Small intestine (tissue), 7 donors: Measurements from ENCODE around the gene GPR150. TPM values are rescaled to one million over a fixed set of nuclear protein-coding genes. Genes with fewer than 3 reads are reported as not detected.

ENCODE experiments used
- DNase-seq, 2 donors: peaks; one replicate each; pipeline versions ENCODE4 v3.0.0 to v3.0.0-alpha.2; 2013
- FAIRE-seq: peaks from 2 replicates; lab custom pipeline; 2012; peaks lifted over from hg19 to GRCh38; lab: Jason Lieb, UNC
- H3K27ac ChIP-seq, 3 donors: one replicate each; pipeline ENCODE4 v1.5.1; 2013; ENCODE audit warnings: low read length in 2 of 3, mild to moderate bottlenecking in 2 of 3, control low read depth in 1 of 3, inconsistent platforms in 1 of 3, low read depth in 1 of 3, moderate library complexity in 1 of 3
- H3K27me3 ChIP-seq, 3 donors: one replicate each; pipeline ENCODE4 v1.6.1; 2013; ENCODE audit warnings: low read length in 3 of 3, inconsistent platforms in 1 of 3; ENCODE audit not compliant: control insufficient read depth in 3 of 3, insufficient read depth in 3 of 3
- H3K36me3 ChIP-seq, 3 donors: one replicate each; pipeline ENCODE4 v1.6.1; 2013; ENCODE audit warnings: low read length in 3 of 3, inconsistent platforms in 1 of 3, low read depth in 1 of 3, mild to moderate bottlenecking in 1 of 3, moderate library complexity in 1 of 3; ENCODE audit not compliant: control insufficient read depth in 3 of 3, insufficient read depth in 2 of 3
- H3K4me1 ChIP-seq, 3 donors: one replicate each; pipeline ENCODE4 v1.6.1; 2013; ENCODE audit warnings: low read length in 2 of 3, inconsistent platforms in 1 of 3, low read depth in 1 of 3, mild to moderate bottlenecking in 1 of 3, moderate library complexity in 1 of 3; ENCODE audit not compliant: control insufficient read depth in 3 of 3, insufficient read depth in 2 of 3
- H3K4me3 ChIP-seq, 3 donors: one replicate each; pipeline ENCODE4 v1.5.1; 2013; ENCODE audit warnings: low read length in 3 of 3, control low read depth in 1 of 3, inconsistent platforms in 1 of 3, low read depth in 1 of 3, mild to moderate bottlenecking in 1 of 3, moderate library complexity in 1 of 3
- H3K9me3 ChIP-seq, 2 donors: one replicate each; pipeline ENCODE4 v1.6.1; 2013; ENCODE audit warnings: low read depth in 1 of 2, low read length in 1 of 2; ENCODE audit not compliant: control insufficient read depth in 2 of 2, insufficient read depth in 1 of 2
- WGBS, 3 donors: extraction: QIAGEN DNeasy Blood & Tissue Kit; methylation state at CpG; one replicate each; pipeline ENCODE4 v1.1.7; 2013; 5-methylcytosine and 5-hydroxymethylcytosine counted together
- polyA plus RNA-seq, 4 donors: library from polyadenylated mRNA; stranded (reverse) in 3 of 4; unstranded in 1 of 4; fragments of 200-250 nt in 3 of 4; fragments of 120-200 nt in 1 of 4; gene quantifications; one replicate each; pipeline versions ENCODE4 v1.2.1 to v1.2.3, GENCODE V29; 2013
- donor health status: healthy with polysubstance abuse.
- donor health status: control.
- donor health status: control.
- donor health status: Bipolar disorder and iron deficiency.
- donor health status: healthy.

The GPR150 gene
- polyA plus RNA-seq, 4 donors = 0.15 to 2.1 TPM; not detected in 2

DNA sequence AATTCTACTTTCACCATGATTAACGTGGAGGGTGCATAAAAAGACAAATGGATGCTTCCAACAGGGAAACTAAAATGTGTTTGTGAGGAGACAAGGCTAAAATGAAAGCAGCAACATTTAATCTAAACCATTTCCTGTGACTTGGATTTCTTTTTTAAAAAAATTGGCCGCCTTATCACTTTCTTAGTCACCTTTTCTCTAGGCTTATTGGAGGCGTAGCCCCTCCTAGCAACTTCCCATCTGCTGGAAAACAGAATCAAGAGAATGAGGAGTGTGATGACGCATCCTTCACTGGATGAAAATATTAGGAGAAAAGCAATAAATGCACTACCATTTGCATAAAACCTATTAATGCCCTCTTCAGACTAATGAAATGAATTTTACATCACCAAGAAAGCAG lies 791 bp upstream of the GPR150 start:
- FAIRE-seq (no peak), DNase-seq (no peak)
- peaks cover 0 to 11% (median 2%) of the 10 kb centered on the region in 3 donors for H3K4me1 ChIP-seq
- peaks cover 0 to 6% of the 10 kb centered on the region in 2 donors for H3K9me3 ChIP-seq
- no peaks in the 10 kb centered on the region for H3K36me3 ChIP-seq
- peaks cover 0 to 19% (median 0%) of the 10 kb centered on the region in 3 donors for H3K27me3 ChIP-seq
- H3K27ac ChIP-seq = no peak overlapping the region
- peak overlapping the region in 1 of 3 donors; percentile 53 for H3K4me3 ChIP-seq
- WGBS, 3 donors = 43 to 82% (median 60%) methylated on average over 4 of the region's 4 CpGs

DNA sequence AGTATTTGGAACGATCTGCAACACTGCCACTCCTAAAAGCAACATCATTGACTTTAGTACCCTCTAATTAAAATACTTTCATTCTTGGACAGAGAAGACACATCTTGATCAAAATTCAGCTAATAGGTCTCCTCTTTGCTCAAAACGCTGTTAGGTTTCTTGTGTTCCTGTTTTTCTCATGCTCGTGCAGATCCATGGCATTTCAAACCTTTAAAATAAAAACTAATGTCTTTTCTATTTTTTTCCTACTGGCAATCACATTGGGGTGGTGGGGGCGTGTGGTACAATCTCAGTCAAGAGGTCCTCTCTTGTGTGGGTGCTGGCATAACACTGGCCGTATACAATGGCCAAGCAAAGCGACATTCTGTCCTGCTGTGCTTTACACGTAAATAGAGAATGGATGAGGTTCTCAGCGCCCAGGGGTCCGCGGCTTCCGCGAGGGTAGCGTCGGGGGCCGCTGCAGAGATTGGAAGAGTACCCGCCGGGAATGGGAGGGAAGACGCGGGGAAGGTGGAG lies 315 bp upstream of the GPR150 start:
- H3K4me1 ChIP-seq = peaks cover 0 to 11% (median 2%) of the 10 kb centered on the region in 3 donors
- H3K4me3 ChIP-seq = peak overlapping the region; percentile 40 to 59 (median 53)
- H3K27me3 ChIP-seq = peaks cover 0 to 19% (median 0%) of the 10 kb centered on the region in 3 donors
- DNase-seq (no peak), FAIRE-seq (no peak)
- peaks cover 0 to under 1% of the 10 kb centered on the region in 2 donors for H3K9me3 ChIP-seq
- 8 to 12% (median 9%) methylated on average over 19 of the region's 19 CpGs for WGBS, 3 donors
- no peak overlapping the region for H3K27ac ChIP-seq
- no peaks in the 10 kb centered on the region for H3K36me3 ChIP-seq

DNA sequence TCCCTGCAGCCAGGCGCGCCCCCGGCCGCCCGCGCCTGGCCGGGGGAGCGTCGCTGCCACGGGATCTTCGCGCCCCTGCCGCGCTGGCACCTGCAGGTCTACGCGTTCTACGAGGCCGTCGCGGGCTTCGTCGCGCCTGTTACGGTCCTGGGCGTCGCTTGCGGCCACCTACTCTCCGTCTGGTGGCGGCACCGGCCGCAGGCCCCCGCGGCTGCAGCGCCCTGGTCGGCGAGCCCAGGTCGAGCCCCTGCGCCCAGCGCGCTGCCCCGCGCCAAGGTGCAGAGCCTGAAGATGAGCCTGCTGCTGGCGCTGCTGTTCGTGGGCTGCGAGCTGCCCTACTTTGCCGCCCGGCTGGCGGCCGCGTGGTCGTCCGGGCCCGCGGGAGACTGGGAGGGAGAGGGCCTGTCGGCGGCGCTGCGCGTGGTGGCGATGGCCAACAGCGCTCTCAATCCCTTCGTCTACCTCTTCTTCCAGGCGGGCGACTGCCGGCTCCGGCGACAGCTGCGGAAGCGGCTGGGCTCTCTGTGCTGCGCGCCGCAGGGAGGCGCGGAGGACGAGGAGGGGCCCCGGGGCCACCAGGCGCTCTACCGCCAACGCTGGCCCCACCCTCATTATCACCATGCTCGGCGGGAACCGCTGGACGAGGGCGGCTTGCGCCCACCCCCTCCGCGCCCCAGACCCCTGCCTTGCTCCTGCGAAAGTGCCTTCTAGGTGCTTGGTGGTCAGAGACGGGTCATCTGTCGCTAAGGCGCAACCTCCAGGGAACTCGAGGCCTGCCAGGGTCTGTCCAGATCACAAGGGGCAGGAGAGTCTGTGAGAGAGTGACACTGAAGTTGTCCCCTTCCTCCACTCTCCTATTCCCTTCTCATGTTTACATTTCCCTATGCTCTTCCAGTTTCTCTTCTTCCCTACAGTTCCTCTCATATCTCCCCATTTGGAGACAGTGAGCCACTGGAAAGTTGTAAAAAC lies 1.3 kb downstream of the GPR150 start:
- H3K36me3 ChIP-seq = no peaks in the 10 kb centered on the region
- peaks cover 0 to 11% (median 2%) of the 10 kb centered on the region in 3 donors for H3K4me1 ChIP-seq
- peak in 1 of 2 donors; percentile 82 for DNase-seq
- no peaks in the 10 kb centered on the region for H3K9me3 ChIP-seq
- FAIRE-seq = no peak
- peaks cover 0 to 19% (median 0%) of the 10 kb centered on the region in 3 donors for H3K27me3 ChIP-seq
- peak overlapping the region in 1 of 3 donors; percentile 5 for H3K27ac ChIP-seq
- H3K4me3 ChIP-seq = peak overlapping the region; percentile 23 to 59 (median 54)
- 4 to 7% (median 6%) methylated on average over 50 to 92 of the region's 92 CpGs for WGBS, 3 donors

DNA sequence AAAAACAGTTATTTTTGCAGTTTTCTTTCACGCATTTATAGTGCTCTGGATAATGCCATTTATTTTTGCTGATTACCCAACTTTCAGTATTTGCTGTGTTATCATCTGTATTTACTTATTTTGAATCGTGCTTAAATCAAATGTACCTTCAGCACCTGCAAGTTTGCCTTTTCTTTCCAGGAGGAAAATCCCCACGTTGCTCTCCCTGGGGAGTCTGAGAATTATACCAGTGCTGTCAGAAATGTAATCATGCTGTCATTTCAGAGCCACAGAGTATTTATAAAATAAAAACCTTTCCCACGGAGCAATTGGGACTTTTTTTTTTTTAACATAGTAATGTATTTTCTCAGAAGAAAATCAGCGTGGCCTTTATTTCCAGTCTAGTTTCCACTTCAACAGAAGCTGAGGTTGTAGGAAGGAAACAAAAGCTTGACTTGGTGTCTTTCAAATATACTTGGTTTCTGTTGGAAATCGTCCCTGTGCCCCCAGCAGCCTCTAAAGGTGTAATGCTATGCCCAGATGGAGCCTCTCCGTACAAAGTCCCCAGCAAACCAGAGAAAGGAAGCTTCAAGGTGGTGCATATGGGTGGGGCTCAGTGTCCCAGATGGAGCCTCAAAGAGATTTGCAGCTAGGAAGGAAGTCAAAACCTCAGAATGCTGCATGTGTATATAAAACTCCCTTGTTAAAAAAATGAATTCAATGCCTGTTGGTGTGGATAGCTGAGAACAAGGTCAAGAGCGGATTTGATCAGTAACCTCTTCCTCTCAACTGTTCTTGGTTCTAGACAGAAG lies 2.1 kb downstream of the GPR150 start:
- Histone ChIP-seq H3K4me3 (no peak overlapping the region), H3K27ac (no peak overlapping the region), H3K36me3 (no peaks in the 10 kb centered on the region), H3K27me3 (peaks cover 0 to 19% (median 0%) of the 10 kb centered on the region in 3 donors), H3K4me1 (peaks cover 0 to 11% (median 2%) of the 10 kb centered on the region in 3 donors), H3K9me3 (no peaks in the 10 kb centered on the region)
- peak in 1 of 2 donors; percentile 45 for DNase-seq
- WGBS, 3 donors = 44 to 55% (median 44%) methylated on average over 8 of the region's 8 CpGs
- FAIRE-seq = no peak

DNA sequence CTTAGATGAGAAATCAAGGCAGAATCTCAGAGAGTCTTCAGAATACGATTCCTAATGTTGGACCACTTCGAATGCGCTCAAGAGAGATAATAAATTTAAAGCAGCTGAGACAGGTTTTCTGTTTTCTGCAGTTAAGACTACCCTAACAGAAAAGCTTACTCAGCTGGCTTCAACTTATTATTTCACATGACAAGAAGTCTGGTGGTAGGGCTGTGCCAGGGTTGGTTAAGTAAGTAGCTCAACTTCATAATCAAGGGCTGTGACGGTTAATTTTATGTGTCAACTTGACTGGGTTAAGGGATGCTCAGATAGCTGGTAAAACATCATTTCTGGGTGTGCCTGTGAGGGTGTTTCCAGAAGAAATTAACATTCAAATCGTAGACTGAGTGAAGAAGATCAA lies 3.8 kb downstream of the GPR150 start:
- DNase-seq (no peak), FAIRE-seq (no peak)
- 91 to 97% (median 94%) methylated on average over 5 of the region's 5 CpGs for WGBS, 3 donors
- Histone ChIP-seq H3K4me3 (no peak overlapping the region), H3K27me3 (peaks cover 0 to 16% (median 0%) of the 10 kb centered on the region in 3 donors), H3K9me3 (no peaks in the 10 kb centered on the region), H3K4me1 (peaks cover 0 to 23% (median 2%) of the 10 kb centered on the region in 3 donors), H3K36me3 (no peaks in the 10 kb centered on the region), H3K27ac (no peak overlapping the region)

DNA sequence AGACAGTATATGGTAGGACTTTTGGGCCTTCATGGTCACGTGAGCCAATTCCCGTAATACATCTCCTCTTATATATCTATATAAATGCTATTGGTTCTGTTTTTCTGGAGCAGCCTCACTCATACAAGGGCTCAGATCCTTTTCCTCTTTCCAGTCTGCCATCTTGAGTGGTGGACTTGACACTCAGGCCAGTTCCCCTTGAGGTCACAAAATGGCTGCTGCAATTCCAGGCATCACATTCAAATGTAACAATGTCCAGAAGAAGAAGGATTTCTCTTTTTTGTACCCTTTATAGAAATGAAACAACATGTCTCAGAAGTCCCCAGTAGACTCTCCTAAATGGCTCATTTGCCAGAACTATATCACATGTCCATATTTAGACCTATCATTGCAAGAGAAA lies 4.5 kb downstream of the GPR150 start:
- H3K9me3 ChIP-seq = no peaks in the 10 kb centered on the region
- H3K36me3 ChIP-seq = no peaks in the 10 kb centered on the region
- FAIRE-seq (no peak), DNase-seq (no peak)
- no peak overlapping the region for H3K27ac ChIP-seq
- peaks cover 0 to 9% (median 0%) of the 10 kb centered on the region in 3 donors for H3K27me3 ChIP-seq
- 96 to 98% (median 96%) methylated on average over 2 of the region's 2 CpGs for WGBS, 3 donors
- no peak overlapping the region for H3K4me3 ChIP-seq
- H3K4me1 ChIP-seq = peaks cover 0 to 29% (median 2%) of the 10 kb centered on the region in 3 donors

DNA sequence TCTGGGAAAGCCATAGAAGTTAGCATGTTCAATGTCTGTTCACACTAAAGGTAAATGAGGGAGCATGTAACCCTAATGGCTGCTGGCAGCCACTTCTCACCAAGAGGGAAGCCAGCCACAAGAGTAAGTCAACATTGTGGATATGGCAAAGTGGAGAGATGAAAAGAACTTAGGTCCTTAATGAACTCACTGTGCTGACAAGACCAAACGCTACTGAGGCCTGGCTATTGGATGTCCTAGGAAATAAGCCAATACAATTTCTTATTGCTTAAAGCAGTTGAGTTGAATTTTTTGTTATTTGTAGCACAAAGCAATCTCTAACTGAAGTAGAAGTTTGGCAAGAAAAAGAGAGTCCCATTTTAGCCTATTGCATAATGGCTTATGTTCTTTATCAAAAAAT lies 6.8 kb downstream of the GPR150 start:
- WGBS, 3 donors = 85 to 100% (median 93%) methylated on average over 1 of the region's 1 CpG
- H3K27me3 ChIP-seq = no peaks in the 10 kb centered on the region
- DNase-seq (no peak), FAIRE-seq (no peak)
- no peak overlapping the region for H3K4me3 ChIP-seq
- no peak overlapping the region for H3K27ac ChIP-seq
- peaks cover 0 to 31% (median 0%) of the 10 kb centered on the region in 3 donors for H3K4me1 ChIP-seq
- no peaks in the 10 kb centered on the region for H3K9me3 ChIP-seq
- H3K36me3 ChIP-seq = no peaks in the 10 kb centered on the region
